SU-DHL-6 (cell line): Measurements from ENCODE around the gene LDOC1.

Source experiments
- CTCF ChIP-seq: fragments of 200-600 bp; sonication (generic); IDR thresholded peaks from one replicate; pipeline ENCODE4 v1.5.1; 2017; ENCODE audit warnings: antibody characterized with exemption, mild to moderate bottlenecking, low read length, moderate library complexity; ENCODE audit not compliant: insufficient read depth, poor library complexity, severe bottlenecking
- EZH2phosphoT487 ChIP-seq: fragments of 200-600 bp; sonication (generic), shearing (Covaris generic); conservative IDR thresholded peaks from 2 replicates; pipeline ENCODE4 v1.6.1; 2018; ENCODE audit warnings: mild to moderate bottlenecking, antibody characterized with exemption, low read length, moderate library complexity, mixed read lengths

DNA sequence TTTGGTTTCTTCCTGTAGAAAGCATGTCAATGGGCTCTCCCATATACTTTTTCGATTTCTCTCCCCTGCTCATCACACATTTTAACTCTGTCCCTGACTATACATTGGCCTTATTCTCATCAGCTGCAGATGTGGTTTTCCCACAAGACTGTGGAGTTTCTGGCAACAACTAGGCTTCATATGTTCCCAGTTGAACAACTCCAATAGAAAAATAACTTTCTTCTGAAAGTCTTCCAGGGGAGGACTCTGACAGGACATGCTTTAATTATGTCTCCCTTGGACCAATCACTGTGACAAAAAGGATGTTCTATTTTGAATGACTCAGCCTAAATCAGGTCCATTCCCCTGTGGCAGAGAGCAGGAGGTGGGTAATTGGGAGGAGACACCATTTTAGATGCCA is 37.3 kb upstream of the LDOC1 start:
- TF ChIP-seq CTCF, result no peak
- TF ChIP-seq EZH2phosphoT487, result no peak
